Liver (tissue), 3 donors: ENCODE measurements around the gene RBM38.

Experiments used
- ATF3 ChIP-seq: IDR thresholded peaks from 2 replicates; pipeline ENCODE4 v1.6.1; 2016; ENCODE audit warnings: antibody characterized with exemption
- CTCF ChIP-seq: fragments of 150-350 bp; IDR thresholded peaks from 2 replicates; pipeline ENCODE4 v1.5.1; 2017; ENCODE audit warnings: improper control_type of control experiment, low read depth, low read length; ENCODE audit not compliant: missing input control
- EGR1 ChIP-seq, 2 donors: IDR thresholded peaks; 2 replicates each; pipeline ENCODE4 v1.6.1; 2016 to 2018; ENCODE audit warnings: antibody characterized with exemption in 2 of 2, low read depth in 2 of 2
- GABPA ChIP-seq, 2 donors: IDR thresholded peaks in 1 of 2; conservative IDR thresholded peaks in 1 of 2; 2 replicates each; pipeline ENCODE4 v1.6.1; 2016; ENCODE audit warnings: antibody characterized with exemption in 2 of 2, mild to moderate bottlenecking in 1 of 2, moderate library complexity in 1 of 2
- JUND ChIP-seq, 2 donors: IDR thresholded peaks; 2 replicates each; pipeline ENCODE4 v1.6.1; 2016; ENCODE audit warnings: antibody characterized with exemption in 2 of 2
- REST ChIP-seq: IDR thresholded peaks from 2 replicates; pipeline ENCODE4 v1.6.1; 2016; ENCODE audit warnings: antibody characterized with exemption, mild to moderate bottlenecking
- SP1 ChIP-seq: IDR thresholded peaks from 2 replicates; pipeline ENCODE4 v1.6.1; 2018; ENCODE audit warnings: antibody characterized with exemption, mild to moderate bottlenecking
- TAF1 ChIP-seq: conservative IDR thresholded peaks from 2 replicates; pipeline ENCODE4 v1.6.1; 2016; ENCODE audit warnings: antibody characterized with exemption, mild to moderate bottlenecking
- ZBTB33 ChIP-seq: IDR thresholded peaks from 2 replicates; pipeline ENCODE4 v1.6.1; 2016; ENCODE audit warnings: antibody characterized with exemption
- donor health status: healthy.
- donor health status: healthy.

GRCh38 chr20:57432862-57433491 is 41.8 kb downstream of the RBM38 start:
- no peak for TF ChIP-seq REST
- no peak for TF ChIP-seq CTCF
- TF ChIP-seq ZBTB33 = no peak
- TF ChIP-seq GABPA (IDR thresholded peaks at IDR 0.05 in 1 of 2, conservative IDR thresholded peaks at IDR 0.05 in 1 of 2) = no peak
- no peak for TF ChIP-seq SP1
- no peak for TF ChIP-seq JUND (IDR thresholded peaks at IDR 0.05)
- TF ChIP-seq TAF1 = no peak
- no peak for TF ChIP-seq ATF3
- TF ChIP-seq EGR1 (IDR thresholded peaks at IDR 0.05; ENCODE audit: low read depth in 2 of 2) = no peak
